Measurements from ENCODE around the gene KCNH1.

Gene KCNH1

GRCh38 chr1:210826686-210827085 is 307.3 kb downstream of the KCNH1 start:
- Histone ChIP-seq H3K27ac (no peak overlapping the region), H3K9ac (no peak overlapping the region), H3K36me3 (ENCODE audit: insufficient read depth) (no peaks in the 10 kb centered on the region), H3K27me3 (ENCODE audit: insufficient read depth, low read depth) (no peaks in the 10 kb centered on the region), H3K4me1 (ENCODE audit: low read depth, poor library complexity, severe bottlenecking) (no peaks in the 10 kb centered on the region), H2AFZ (ENCODE audit: low read depth) (no peak overlapping the region), H3K79me2 (ENCODE audit: insufficient read depth, low read depth) (no peaks in the 10 kb centered on the region), H4K20me1 (ENCODE audit: insufficient read depth) (no peaks in the 10 kb centered on the region), H3K4me2 (no peak overlapping the region), H3K4me3 (IDR thresholded peaks at IDR 0.05; ENCODE audit: insufficient read depth, low read depth, low read length) (no peak overlapping the region)
- TF ChIP-seq, protein P1, sequence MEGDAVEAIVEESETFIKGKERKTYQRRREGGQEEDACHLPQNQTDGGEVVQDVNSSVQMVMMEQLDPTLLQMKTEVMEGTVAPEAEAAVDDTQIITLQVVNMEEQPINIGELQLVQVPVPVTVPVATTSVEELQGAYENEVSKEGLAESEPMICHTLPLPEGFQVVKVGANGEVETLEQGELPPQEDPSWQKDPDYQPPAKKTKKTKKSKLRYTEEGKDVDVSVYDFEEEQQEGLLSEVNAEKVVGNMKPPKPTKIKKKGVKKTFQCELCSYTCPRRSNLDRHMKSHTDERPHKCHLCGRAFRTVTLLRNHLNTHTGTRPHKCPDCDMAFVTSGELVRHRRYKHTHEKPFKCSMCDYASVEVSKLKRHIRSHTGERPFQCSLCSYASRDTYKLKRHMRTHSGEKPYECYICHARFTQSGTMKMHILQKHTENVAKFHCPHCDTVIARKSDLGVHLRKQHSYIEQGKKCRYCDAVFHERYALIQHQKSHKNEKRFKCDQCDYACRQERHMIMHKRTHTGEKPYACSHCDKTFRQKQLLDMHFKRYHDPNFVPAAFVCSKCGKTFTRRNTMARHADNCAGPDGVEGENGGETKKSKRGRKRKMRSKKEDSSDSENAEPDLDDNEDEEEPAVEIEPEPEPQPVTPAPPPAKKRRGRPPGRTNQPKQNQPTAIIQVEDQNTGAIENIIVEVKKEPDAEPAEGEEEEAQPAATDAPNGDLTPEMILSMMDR (conservative IDR thresholded peaks at IDR 0.05; ENCODE audit: low read depth, low read length) = no peak

DNA sequence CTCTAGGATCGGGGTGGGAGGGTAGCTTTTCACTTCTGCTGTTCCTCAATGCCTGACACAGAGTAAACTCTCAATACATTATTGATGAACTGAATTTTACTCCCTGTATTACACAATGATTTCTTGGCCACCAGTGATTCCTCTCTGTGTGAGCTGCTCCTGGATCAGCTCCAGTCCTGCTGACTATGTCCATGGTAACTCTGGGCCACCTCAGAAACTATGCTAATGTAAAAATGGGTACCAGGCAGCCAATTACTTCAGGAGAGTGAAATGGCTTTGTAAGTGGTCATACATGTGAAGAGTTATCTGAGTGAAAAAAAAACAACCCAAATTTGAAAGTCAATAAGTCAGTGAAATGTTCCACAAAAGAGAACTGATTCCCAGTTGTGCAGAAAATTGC is 311.0 kb downstream of the KCNH1 start:
- Histone ChIP-seq H3K36me3 (ENCODE audit: insufficient read depth) (no peaks in the 10 kb centered on the region), H3K4me3 (IDR thresholded peaks at IDR 0.05; ENCODE audit: insufficient read depth, low read depth, low read length) (no peak overlapping the region), H3K9ac (no peak overlapping the region), H4K20me1 (ENCODE audit: insufficient read depth) (no peaks in the 10 kb centered on the region), H3K4me2 (no peak overlapping the region), H3K27ac (no peak overlapping the region), H2AFZ (ENCODE audit: low read depth) (no peak overlapping the region), H3K27me3 (ENCODE audit: insufficient read depth, low read depth) (no peaks in the 10 kb centered on the region), H3K79me2 (ENCODE audit: insufficient read depth, low read depth) (no peaks in the 10 kb centered on the region), H3K4me1 (ENCODE audit: low read depth, poor library complexity, severe bottlenecking) (no peaks in the 10 kb centered on the region)
- TF ChIP-seq, protein P1 (conservative IDR thresholded peaks at IDR 0.05; ENCODE audit: low read depth, low read length) = no peak

DNA sequence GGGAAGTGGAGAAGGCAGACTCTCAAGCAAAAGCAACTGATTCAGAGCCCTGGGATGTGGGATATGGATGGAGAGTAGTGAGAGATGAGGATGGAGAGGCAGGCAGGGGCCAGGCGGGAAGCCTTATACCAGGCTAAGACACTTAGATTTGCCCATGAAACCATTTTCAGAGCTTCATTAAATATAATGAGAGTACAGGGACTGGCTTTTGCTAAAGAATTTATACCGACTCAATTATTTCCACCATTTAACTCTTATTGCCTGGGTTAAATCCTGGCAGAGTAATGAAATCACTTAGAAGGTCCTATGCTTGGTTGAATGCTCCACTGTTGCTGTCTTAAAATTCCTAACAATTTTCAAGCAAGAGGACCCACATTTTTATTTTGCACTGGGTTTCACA is 311.7 kb downstream of the KCNH1 start:
- H3K27ac ChIP-seq = no peak overlapping the region
- H3K79me2 ChIP-seq (ENCODE audit: insufficient read depth, low read depth) = no peaks in the 10 kb centered on the region
- TF ChIP-seq, protein P1 (conservative IDR thresholded peaks at IDR 0.05; ENCODE audit: low read depth, low read length) = no peak
- no peak overlapping the region for H3K4me3 ChIP-seq (IDR thresholded peaks at IDR 0.05; ENCODE audit: insufficient read depth, low read depth, low read length)
- no peaks in the 10 kb centered on the region for H3K36me3 ChIP-seq (ENCODE audit: insufficient read depth)
- H3K27me3 ChIP-seq (ENCODE audit: insufficient read depth, low read depth) = no peaks in the 10 kb centered on the region
- H4K20me1 ChIP-seq (ENCODE audit: insufficient read depth) = no peaks in the 10 kb centered on the region
- no peaks in the 10 kb centered on the region for H3K4me1 ChIP-seq (ENCODE audit: low read depth, poor library complexity, severe bottlenecking)
- H3K4me2 ChIP-seq = no peak overlapping the region
- H2AFZ ChIP-seq (ENCODE audit: low read depth) = no peak overlapping the region
- no peak overlapping the region for H3K9ac ChIP-seq

GRCh38 chr1:210821615-210822014 is 312.3 kb downstream of the KCNH1 start:
- Histone ChIP-seq H3K36me3 (ENCODE audit: insufficient read depth) (no peaks in the 10 kb centered on the region), H3K27ac (no peak overlapping the region), H3K9ac (no peak overlapping the region), H4K20me1 (ENCODE audit: insufficient read depth) (no peaks in the 10 kb centered on the region), H3K79me2 (ENCODE audit: insufficient read depth, low read depth) (no peaks in the 10 kb centered on the region), H2AFZ (ENCODE audit: low read depth) (no peak overlapping the region), H3K4me2 (no peak overlapping the region), H3K4me1 (ENCODE audit: low read depth, poor library complexity, severe bottlenecking) (no peaks in the 10 kb centered on the region), H3K27me3 (ENCODE audit: insufficient read depth, low read depth) (no peaks in the 10 kb centered on the region), H3K4me3 (IDR thresholded peaks at IDR 0.05; ENCODE audit: insufficient read depth, low read depth, low read length) (no peak overlapping the region)
- TF ChIP-seq, protein P1 (conservative IDR thresholded peaks at IDR 0.05; ENCODE audit: low read depth, low read length) = no peak
